Measurements from ENCODE around the gene KCNIP4.

Gene KCNIP4

DNA sequence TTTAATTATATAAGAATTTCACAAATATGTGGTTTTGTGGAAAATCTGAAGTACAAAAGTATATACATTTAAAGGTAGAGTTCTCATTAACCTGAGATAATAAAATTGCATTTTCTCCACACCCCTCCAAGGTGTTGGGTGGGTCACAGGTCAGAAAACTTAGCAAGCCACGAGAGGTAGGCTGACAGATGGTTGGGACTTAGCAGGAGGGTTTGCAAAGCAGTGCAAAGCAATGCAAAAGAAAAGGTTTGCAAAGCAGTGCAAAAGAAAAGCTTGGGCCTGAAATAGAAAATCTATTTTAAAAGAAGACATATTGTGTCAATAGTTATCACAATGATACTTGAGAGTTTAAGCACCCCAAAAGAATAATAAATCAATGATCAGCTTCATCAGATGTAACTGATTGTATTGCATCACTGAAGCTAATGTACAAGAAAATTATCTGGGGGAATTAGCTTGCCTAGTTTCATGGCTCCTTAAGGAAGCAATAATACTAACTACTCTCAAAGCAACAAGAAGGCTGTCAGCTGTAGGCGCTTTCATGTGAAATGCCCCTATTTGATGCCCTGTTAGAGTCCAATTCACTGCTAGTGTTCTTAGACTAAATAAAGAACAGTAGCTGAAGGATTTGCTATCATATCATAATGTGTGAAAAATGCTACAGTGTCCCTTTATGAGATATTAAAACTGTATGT is 319.5 kb downstream of the KCNIP4 start:
- no peak for DNase-seq (ENCODE audit: low read depth, low spot score)
- ChIA-PET POLR2A (no interaction called here), CTCF (no interaction called here)
- H3K4me3 ChIP-seq (ENCODE audit: low read depth, low read length), result no peak overlapping the region
- TF ChIP-seq, protein P1, sequence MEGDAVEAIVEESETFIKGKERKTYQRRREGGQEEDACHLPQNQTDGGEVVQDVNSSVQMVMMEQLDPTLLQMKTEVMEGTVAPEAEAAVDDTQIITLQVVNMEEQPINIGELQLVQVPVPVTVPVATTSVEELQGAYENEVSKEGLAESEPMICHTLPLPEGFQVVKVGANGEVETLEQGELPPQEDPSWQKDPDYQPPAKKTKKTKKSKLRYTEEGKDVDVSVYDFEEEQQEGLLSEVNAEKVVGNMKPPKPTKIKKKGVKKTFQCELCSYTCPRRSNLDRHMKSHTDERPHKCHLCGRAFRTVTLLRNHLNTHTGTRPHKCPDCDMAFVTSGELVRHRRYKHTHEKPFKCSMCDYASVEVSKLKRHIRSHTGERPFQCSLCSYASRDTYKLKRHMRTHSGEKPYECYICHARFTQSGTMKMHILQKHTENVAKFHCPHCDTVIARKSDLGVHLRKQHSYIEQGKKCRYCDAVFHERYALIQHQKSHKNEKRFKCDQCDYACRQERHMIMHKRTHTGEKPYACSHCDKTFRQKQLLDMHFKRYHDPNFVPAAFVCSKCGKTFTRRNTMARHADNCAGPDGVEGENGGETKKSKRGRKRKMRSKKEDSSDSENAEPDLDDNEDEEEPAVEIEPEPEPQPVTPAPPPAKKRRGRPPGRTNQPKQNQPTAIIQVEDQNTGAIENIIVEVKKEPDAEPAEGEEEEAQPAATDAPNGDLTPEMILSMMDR (IDR thresholded peaks at IDR 0.05; ENCODE audit: insufficient read depth, low read length, missing control alignments), result no peak

- H3K4me3 ChIP-seq (ENCODE audit: low read depth, low read length), result no peak overlapping the region
- POLR2A ChIA-PET, result no interaction called here
- TF ChIP-seq, protein P1 (IDR thresholded peaks at IDR 0.05; ENCODE audit: insufficient read depth, low read length, missing control alignments), result no peak
- DNase-seq (ENCODE audit: low read depth, low spot score), result no peak
- CTCF ChIA-PET, result no interaction called here
Measured at GRCh38 chr4:21628116-21628670, 320.4 kb downstream of the KCNIP4 start.

DNA sequence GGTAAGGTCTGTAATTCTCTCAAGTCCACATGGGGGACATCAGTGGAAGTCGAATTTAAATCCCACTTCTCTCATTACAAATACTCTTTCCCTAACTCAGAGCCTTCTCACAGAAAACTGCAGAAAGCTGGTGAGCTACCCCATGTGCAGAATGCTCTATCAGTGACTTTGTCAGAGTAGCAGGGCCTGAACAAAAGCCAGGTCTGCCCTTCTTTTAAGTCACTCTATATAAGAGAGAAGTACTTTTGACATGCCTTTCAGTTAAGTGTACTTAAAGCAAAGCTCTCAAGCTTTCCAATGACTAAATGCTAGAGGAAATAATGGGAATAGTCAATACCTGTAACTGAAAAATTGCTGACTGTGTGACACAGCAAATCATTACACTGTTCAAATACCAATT is 323.1 kb downstream of the KCNIP4 start:
- ChIA-PET POLR2A (no interaction called here), CTCF (no interaction called here)
- H3K4me3 ChIP-seq (ENCODE audit: low read depth, low read length), result no peak overlapping the region
- no peak for DNase-seq (ENCODE audit: low read depth, low spot score)
- TF ChIP-seq, protein P1 (IDR thresholded peaks at IDR 0.05; ENCODE audit: insufficient read depth, low read length, missing control alignments), result no peak

- no peak overlapping the region for H3K4me3 ChIP-seq (ENCODE audit: low read depth, low read length)
- DNase-seq (ENCODE audit: low read depth, low spot score), result no peak
- TF ChIP-seq, protein P1 (IDR thresholded peaks at IDR 0.05; ENCODE audit: insufficient read depth, low read length, missing control alignments), result no peak
- ChIA-PET CTCF (no interaction called here), POLR2A (no interaction called here)
Measured at GRCh38 chr4:21605006-21605405, 343.6 kb downstream of the KCNIP4 start.

DNA sequence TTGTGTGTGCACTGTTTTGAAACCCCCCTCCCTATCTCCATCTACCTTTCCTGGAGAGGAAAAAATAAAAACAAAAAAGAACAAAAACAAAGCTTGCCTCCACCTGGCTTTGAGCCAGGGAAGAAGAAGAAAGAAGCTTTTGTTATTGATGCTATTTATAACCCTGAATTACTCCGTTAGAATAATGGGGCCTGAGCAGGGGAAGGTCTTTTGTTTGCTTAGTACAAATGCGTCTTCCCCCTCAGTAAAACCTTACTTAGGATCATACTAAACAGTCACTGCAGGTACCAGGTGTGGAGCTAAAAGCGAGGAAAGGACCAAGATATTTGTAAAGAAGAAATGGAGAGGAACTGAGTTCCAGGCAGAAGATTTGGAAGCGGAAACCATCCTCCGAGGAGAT is 352.1 kb downstream of the KCNIP4 start:
- TF ChIP-seq, protein P1 (IDR thresholded peaks at IDR 0.05; ENCODE audit: insufficient read depth, low read length, missing control alignments), result no peak
- H3K4me3 ChIP-seq (ENCODE audit: low read depth, low read length), result no peak overlapping the region
- ChIA-PET CTCF (no interaction called here), POLR2A (no interaction called here)
- no peak for DNase-seq (ENCODE audit: low read depth, low spot score)

DNA sequence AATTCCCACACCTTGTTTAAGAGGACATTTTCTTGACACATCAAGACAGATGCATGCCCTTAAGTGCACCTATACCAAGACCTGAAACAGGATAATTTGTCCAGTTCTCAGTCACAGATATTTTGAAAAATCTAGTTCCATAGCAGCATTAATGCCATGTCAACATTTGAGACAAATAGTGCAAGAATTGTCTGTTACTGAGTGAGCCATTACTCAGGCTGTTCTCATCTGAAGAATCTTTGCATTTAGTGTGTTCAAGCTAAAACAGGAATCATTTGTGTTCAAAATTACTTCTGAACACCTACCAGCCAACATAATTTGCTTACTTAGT is 354.9 kb downstream of the KCNIP4 start:
- no peak for DNase-seq (ENCODE audit: low read depth, low spot score)
- TF ChIP-seq, protein P1 (IDR thresholded peaks at IDR 0.05; ENCODE audit: insufficient read depth, low read length, missing control alignments), result no peak
- no peak overlapping the region for H3K4me3 ChIP-seq (ENCODE audit: low read depth, low read length)
- POLR2A ChIA-PET, result no interaction called here
- CTCF ChIA-PET, result no interaction called here
